GM21576 (cell line): ENCODE data around the gene ZBTB12.
"Not testable (repeated sequence)": the region's sequence is repeated elsewhere in the genome, so short reads cannot be mapped to it uniquely, and the experiment has no call there.

Source experiments
- ATAC-seq: cut with Tn5 transposase; IDR thresholded peaks from one replicate; pipeline ENCODE4 v1.9.1; 2021; ENCODE audit warnings: mild to moderate bottlenecking, moderate library complexity; ENCODE audit not compliant: unreplicated experiment

ZBTB12 gene

DNA sequence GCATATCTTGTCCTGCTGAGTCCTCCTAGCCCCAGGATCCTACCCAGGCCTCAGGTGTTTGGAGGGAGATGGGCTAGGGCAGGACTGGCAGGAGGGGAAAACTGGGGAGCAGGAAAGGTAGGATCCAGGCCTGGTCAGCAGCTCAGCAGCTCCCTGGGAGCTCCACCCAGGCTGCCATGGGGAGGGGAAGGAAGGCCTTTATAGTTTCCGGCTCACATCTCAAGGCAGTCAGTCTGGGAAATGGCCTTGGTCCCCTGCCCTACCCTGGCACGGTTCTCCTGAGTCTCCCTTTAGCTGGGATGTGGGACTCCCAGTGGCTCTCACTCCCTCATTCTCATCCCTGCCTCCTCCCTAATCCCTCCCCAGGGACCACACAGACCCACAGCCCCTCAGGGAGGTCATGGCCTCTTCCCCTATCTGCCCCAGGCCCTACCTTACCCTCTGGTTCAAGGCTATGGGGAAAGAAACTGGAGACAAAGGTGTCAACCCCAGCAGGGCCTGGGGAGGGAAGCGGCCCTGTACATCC is 24.7 kb downstream of the ZBTB12 start:
- no peak for ATAC-seq

DNA sequence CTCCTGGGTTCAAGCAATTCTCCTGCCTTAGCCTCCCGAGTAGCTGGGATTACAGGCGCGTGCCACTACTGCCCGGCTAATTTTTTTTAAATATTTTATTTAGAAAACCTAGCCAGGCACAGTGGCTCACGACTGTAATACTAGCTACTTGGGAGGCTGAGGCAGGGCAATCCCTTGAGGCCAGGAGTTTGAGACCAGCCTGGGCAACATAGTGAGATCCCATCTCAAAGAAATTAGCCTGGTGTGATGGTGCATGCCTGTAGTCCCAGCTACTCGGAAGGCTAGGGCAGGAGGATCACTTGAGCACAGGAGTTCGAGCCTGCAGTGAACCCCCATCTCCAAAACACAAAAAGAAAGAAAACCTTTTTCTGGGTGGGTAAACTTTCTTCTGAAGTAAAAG is 25.5 kb downstream of the ZBTB12 start:
- no peak for ATAC-seq

DNA sequence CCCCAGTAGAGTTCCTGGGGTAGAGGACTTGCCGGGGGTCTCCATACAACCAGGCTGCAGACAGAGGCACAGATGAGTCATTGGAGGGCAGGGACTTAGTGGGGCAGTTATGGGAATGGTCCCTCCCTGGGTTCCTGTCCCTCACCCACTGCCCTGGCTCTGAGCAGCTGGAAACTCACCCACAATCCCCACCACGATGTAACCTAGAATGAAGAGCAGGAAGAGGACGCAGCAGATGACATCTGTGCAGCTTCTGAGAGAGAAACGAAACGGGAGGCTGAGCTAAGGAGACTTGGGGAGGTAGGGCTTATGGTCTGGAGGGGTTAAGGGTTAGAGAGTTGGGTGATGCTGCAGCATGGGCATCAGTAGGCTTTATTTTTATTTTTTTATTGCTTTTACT is 26.0 kb downstream of the ZBTB12 start:
- ATAC-seq, result no peak

DNA sequence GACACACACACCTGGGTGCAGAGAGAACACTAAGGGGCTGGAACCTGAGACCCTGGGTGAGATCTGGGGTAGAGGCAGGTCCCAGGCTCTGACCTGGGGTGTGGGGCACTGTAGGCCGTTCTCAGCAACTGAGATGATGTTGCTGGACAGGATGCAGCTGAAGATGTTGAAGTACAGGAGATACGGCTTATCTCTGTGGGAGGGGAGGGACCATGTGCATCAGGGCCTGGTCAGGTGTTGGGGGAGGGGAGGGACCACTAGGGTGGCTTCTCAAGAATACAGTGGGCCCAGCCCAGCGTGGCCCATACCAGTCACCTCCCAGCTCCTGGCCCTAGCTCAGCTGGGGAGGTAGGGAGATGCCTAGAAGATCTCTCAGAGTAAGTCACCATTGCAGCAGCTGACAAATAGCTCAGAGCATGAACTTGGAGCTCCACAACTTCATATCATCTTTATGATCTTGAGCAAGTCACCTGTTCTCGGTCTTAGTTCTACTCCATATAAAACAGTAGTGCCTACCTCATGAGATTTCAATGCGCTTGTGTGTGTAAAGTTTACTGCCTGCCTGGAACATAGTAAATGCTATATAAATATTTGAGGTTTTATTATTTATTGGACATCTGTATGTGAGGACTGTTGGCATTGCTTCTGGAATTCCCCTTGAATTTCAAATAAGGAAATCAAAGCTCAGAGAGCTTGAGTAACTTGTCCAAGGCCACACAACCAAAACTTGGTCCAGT is 26.9 kb downstream of the ZBTB12 start:
- no peak for ATAC-seq

DNA sequence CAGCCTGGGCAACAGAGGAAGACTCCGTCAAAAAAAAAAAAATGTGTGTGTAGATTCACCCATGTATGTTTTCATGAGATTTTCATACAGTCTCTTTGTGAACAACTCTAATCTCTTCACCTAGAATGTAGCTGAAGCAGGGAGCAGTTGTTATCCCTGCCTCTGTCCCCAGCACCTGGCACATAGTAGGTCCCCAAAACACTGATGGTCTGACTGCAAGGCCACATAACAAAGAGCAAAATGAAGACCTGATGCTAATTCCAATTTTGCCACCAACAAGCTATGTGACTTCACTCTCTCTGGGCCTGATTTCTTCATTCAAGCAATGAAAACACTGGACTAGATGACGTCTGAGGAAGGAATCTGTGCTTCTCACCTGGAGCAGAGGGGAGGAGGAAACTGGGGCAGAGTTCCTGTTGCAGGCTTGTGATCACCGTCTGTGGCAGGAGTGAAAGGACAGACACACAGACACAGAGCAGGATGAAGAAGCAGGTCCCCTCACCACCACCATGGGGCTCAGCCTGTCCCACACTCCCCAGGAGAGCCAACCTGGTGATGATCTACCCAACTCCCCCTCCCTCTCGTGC is 27.7 kb downstream of the ZBTB12 start:
- no peak for ATAC-seq

DNA sequence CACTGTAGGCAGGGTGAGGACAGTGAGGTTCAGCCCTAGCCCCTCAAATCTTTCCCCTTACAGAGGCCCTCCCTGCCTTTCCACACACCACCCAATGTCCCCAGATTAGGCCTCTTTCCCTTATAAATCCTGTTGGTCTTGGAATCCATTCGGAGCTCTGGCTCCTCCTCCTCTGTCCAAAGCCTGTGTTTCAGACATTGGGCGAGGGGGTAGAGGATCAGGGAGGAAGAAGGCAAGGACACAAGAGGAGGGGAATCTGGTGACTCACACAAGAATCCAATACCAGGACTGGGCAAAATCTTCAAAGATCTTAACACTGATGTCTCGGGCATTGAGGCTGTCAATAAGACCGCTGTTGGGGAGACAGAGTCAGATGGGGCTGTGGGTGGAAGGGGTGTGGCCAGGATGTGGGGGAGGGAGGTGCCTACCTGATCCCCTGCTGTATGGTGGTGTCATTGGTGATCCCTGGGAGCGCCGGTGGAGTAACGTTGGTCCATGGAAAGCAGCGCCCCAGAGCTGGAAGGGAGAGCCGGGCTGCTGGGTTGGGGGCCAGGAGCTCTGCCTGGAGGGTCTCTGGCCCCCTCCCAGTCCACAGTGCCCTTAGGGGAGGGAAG is 30.7 kb downstream of the ZBTB12 start:
- no peak for ATAC-seq

DNA sequence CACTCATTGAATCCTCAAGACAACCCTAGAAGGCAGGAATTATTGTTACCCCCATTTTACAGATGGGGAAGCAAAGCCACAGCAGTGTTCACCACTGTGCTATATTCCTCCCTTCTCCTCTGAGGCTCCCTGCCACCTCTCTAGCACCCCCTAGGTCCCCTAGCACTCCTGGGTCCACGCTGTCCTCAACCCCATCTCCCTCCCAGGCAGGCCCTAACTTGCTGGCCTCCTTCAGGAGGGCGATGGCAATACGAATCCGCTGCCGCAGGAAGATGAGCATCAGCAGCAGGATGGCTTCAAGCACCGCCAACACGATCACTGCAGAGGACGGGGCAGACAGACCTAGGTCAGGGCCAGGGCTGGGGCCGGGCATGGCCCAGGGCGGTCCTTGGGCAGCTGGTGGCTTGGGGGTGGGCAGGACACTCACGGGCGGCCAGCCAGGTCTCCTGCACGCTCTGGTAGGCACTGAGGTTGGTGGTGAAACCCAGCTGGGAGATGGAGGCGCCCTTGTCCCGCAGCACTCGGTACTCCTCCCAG is 31.4 kb downstream of the ZBTB12 start:
- no peak for ATAC-seq

DNA sequence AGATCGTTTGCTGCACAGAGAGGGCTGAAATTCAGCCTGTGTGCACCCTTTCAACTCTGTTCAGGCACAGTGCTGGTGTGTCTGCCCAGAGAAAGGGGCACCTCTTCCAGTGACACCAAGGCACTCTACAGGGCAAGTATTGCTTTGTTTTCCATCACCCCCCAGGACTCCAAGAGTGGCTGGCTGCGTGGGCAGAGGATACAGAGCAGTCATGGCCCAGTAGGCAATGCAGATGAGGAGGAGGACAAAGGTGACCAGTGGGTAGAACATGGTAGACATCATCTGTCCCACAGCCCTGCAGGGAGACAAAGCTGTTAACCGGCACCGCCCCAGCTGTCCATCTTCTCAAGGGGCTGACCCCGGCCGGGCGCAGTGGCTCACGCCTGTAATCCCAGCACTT is 32.5 kb downstream of the ZBTB12 start:
- ATAC-seq, result no peak

DNA sequence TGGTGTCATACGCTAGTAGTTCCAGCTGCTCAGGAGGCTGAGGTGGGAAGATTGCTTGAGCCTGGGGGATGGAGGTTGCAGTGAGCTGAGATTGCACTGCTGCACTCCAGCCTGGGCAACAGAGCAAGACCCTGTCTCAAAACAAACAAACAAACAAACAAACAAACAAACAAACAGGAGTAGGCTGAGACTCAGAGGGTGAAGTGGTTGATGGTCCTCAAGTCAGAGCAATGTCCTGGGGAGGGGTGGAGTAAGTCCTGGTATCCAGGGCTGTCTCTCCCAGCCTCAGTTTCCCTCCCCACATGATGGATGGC is 33.3 kb downstream of the ZBTB12 start:
- ATAC-seq, result not testable (repeated sequence)

DNA sequence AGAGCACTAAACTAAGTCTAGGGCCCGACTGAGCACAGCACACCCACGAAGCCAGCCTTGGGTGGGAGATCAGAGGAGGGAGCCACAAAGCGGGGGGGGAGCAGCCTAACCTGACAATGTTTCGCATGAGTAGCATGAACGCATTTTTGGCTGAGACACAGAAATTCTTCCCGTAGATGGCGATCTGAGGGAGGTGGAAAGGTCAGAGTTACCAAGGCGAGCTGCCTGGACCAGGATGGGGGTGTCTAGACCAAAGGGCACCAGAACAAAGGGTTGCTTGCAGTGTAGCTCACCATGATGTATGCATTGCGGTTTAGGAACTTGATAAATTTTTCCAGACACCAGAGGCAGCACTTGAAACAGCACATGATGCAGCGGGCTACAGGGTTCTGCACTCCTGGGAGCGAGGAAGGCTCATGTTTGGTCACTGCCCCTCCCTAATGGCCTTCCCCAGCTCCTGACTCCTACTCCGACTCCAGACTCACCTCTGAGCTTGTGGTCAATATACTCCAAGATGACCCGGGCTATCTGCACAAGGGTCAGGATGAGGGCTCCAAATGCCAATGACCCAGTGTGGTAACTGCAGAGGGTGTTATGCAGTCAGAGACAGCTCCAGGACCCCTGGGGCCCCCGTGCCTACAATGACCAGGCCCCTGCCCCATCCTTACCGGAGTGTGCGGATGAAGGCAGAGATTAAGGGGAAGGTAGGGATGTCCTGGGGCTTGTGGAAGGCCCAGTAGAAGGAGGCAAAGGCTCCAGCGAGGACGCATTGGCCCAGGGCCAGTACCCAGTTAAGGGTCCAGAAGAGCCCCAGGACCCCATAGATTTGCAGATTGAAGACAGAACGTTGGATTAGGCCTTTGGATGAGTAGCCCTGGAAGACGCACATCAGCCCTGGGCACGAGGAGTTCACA is 36.4 kb downstream of the ZBTB12 start:
- ATAC-seq, result no peak

DNA sequence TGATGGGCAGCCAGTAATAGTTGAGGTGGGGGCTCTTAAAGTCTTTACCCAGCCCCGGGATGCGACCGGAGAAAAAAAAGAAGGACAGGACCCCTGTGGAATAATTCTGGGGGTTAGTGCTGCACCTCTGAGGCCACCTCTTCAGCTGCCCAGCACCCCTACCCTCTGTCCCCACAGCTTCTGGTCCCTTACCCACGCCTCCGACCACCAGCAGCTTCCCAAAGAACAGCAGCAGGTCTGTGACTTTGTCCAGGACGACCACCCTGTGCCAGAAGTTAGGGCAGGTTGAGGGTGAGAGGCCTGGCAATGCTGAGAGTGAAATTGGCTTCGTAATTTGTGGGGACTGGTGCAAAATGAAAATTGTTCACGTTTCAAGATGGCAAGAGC is 37.1 kb downstream of the ZBTB12 start:
- no peak for ATAC-seq

DNA sequence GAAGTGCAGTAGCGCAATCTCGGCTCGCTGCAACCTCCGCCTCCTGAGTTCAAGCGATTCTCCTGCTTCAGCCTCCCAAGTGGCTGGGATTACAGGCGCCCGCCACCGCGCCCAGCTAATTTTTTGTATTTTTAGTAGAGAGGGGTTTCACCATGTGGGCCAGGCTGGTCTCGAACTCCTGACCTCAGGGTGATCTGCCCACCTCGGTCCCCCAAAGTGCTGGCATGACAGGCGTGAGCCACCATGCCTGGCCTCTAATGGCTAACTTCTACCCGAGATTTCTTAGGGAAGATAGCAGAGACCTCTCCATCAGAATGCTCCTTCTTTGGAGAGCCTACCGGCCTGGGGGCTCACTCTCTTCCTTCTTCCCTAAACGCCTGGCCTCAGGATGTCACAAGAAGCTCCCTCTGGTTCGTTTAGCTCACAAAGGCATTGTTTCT is 37.7 kb downstream of the ZBTB12 start:
- ATAC-seq, result not testable (repeated sequence)

DNA sequence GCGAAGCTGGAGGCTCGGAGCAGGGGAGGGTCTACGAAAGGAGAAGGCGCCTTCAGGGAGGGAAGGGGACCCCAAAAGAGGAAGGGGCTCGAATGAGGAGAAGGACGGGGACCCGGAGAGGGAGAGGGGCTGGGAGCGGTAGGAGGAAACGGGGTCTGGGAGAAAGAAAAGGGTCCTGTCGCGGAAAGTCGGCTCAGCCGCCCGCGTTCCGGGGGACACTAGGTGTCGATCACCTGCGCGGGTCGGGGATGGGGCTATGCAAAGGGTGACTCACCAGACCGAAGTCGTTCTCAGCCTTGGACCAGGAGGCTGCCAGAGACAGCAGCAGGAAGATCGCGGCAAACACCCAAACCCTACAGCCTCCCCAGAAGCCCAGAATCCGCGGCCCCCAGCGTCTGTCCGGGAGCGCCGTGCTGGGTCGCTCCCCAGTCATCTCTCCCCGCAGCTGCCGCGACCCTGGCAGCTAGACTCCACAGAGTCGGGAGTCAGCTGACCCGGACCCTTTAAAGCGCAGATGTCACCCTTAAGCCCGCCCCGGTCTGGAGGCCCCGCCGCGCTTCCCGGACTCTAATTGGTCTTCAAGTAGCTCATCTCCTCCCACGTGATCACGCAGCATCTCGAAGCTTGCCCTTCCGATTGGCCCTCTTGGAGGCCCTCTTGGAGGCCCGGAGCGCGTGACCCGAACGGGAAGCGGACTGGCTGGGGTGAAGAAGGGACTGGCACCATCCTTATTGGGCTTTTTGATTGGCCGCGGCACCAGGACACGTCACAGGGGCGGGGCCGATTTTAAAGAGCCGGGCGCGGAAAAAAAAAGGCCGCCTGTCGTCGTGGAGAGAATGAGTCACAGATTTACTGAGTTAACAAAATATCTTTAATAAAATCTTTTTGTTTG is 39.3 kb downstream of the ZBTB12 start, which contains the start of gene NEU1:
TSS of gene NEU1 (minus strand) at position 478 of the 892 bp plus-strand sequence. CDS start at position 433, 45 bp downstream.
- ATAC-seq, result peak; percentile 90

DNA sequence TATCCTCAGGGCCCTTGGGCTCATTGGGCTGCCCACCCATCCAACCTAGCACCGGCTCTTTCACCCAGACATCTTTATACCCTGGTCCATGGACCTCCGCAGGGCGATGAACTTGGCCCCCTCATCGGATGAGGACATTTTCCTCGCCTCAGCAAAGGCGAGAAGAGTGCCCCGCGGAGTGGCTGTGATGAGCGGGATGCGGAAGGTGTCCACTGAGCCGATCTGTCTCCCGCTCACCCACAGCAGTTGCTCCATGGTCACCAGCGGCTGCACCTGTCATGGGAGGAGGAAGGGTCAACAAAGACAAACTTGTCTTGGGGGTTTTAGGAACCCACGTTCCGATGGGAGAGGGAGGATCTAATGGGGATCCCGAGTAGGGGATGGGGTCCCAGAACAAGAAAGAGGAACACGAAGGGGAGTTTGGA is 40.0 kb downstream of the ZBTB12 start:
- no peak for ATAC-seq

DNA sequence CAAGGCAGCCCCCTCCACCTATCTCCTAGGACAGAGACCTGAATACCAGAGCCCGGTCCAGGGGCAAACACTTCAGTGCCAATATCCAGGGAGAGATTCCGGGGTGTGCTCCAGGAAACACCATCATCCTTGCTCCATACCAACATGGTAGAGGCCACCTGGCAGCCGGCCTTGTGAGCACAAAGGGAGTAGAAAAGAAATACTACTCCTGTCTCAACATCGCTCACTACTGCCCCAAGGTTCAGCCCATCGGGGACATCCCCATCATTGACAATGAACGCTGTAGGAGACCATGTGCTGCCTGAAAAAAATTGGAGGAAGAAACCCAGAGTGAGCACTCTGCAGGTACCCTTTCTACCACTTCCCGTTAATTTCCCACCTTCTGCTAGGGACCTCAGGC is 40.7 kb downstream of the ZBTB12 start:
- no peak for ATAC-seq

DNA sequence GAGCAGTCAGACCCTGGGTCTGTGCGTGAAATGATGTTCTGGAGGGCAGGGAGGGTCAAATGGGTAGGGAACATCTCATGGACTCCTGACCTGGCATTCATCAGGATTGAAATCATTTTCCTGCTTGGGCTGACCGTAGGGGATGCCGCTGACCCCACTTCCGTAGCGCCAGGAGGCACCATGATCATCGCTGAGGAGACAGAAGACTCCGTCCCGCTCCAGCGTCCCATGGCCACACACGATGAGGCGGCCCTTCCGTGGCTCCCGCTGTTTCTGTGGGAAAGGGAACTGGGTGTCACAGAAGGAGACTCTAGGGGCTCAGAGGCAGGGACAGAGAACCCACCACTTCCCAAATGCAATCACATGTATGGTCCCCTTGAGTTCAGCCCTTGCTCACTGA is 41.5 kb downstream of the ZBTB12 start:
- ATAC-seq, result no peak

DNA sequence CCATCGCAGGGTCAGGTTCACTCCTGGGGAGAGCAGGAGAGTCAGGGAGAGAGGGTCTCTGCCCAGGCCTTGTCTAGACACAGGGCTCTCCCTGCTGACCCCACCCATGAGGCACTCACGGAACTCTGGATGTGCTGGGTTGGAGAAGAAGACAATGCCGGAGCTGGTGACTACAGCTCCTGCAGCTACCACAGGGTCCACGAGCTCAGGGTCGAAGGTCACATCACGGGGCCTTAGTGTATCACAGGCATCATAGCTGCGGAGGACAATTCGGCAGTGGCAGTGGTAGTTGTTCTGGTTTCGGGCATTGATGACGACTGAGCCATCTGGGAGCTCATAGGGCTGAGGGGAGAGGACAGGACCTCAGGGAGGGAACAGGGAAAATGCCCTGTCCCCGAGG is 42.0 kb downstream of the ZBTB12 start:
- ATAC-seq, result no peak

DNA sequence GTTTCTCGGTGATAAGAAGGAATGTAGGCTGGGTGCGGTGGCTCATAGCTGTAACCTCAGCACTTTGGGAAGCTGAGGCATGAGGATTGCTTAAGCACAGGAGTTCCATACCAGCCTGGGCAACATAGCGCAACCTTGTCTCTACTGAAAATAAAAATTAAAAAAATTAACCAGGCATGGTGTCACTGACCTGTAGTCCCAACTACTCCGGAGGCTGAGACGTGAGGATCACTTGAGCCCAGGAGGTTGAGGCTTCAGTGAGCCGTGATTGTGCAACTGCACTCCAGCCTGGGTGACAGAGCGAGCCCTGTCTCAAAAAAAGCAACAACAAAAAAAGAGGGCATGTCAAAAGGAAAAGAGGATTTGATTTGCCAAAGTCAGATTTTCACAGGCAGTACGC is 43.2 kb downstream of the ZBTB12 start:
- ATAC-seq, result no peak

DNA sequence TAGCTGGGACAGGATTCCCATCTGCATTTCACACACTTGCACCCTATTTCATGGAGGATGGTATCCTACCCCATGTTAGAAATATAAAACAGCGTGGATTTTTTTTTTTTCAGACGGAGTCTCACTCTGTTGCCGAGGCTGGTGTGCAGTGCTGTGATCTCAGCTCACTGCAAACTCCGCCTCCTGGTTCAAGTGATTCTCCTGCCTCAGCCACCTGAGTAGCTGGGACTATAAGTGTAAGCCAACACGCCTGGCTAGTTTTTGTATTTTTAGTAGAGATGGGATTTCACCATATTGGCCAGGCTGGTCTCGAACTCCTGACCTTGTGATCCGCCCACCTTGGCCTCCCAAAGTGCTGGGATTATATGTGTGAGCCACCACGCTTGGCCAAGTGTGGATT is 44.1 kb downstream of the ZBTB12 start:
- ATAC-seq, result not testable (repeated sequence)
